H54 (cell line): ENCODE data around the gene CIT.
A peak's percentile ranks its signal among the peaks of the same experiment; 100 is the strongest.
"Not testable (repeated sequence)": the region's sequence is repeated elsewhere in the genome, so short reads cannot be mapped to it uniquely, and the experiment has no call there.

ENCODE experiments used
- DNase-seq: peaks from one replicate; pipeline ENCODE4 v3.0.0; 2011; ENCODE audit warnings: low spot score, mixed read lengths; ENCODE audit not compliant: insufficient read length
- FAIRE-seq: peaks from 3 replicates; lab custom pipeline; 2011; peaks lifted over from hg19 to GRCh38; lab: Jason Lieb, UNC
- POLR2A ChIP-seq: IDR thresholded peaks from 2 replicates; pipeline ENCODE4 v1.6.1; 2011; ENCODE audit warnings: low read depth, mild to moderate bottlenecking, low read length

The CIT gene

GRCh38 chr12:119876761-119877638 lies at the start of gene CIT:
CIT (minus strand) TSS chr12:119877320; CDS start chr12:119876168, 1,152 bp downstream.
- peak; percentile 96 for FAIRE-seq
- peak; percentile 83 for DNase-seq
- TF ChIP-seq POLR2A = peak; percentile 44

- FAIRE-seq = no peak
- no peak for DNase-seq
- TF ChIP-seq POLR2A = no peak
Measured at GRCh38 chr12:119925269-119925668, 48.1 kb upstream of the CIT start.

GRCh38 chr12:119920064-119920463 lies 42.9 kb upstream of the CIT start:
- no peak for DNase-seq
- FAIRE-seq = no peak
- no peak for TF ChIP-seq POLR2A

- no peak for FAIRE-seq
- TF ChIP-seq POLR2A = no peak
- DNase-seq = no peak
Measured at GRCh38 chr12:119915894-119916510, 38.9 kb upstream of the CIT start.

- no peak for TF ChIP-seq POLR2A
- FAIRE-seq (no peak), DNase-seq (no peak)
Measured at GRCh38 chr12:119914666-119915065, 37.5 kb upstream of the CIT start.

- FAIRE-seq = no peak
- TF ChIP-seq POLR2A = no peak
- DNase-seq = no peak
Measured at GRCh38 chr12:119913536-119914330, 36.6 kb upstream of the CIT start.

GRCh38 chr12:119911182-119911581 lies 34.1 kb upstream of the CIT start:
- DNase-seq (no peak), FAIRE-seq (no peak)
- no peak for TF ChIP-seq POLR2A

GRCh38 chr12:119910586-119910985 lies 33.5 kb upstream of the CIT start:
- no peak for FAIRE-seq

GRCh38 chr12:119902084-119902509 lies 25.0 kb upstream of the CIT start:
- DNase-seq (peak; percentile 44), FAIRE-seq (peak; percentile 78)
- TF ChIP-seq POLR2A = no peak

More at GRCh38 chr12:119910586-119910985, 33.5 kb upstream of the CIT start:
- TF ChIP-seq POLR2A = no peak
- DNase-seq = no peak

GRCh38 chr12:119901670-119902069 lies 24.6 kb upstream of the CIT start:
- no peak for TF ChIP-seq POLR2A
- FAIRE-seq (no peak), DNase-seq (no peak)

- DNase-seq (no peak), FAIRE-seq (no peak)
- no peak for TF ChIP-seq POLR2A
Measured at GRCh38 chr12:119894916-119895315, 17.8 kb upstream of the CIT start.

GRCh38 chr12:119892611-119893010 lies 15.5 kb upstream of the CIT start:
- FAIRE-seq, DNase-seq: not testable (repeated sequence)

GRCh38 chr12:119885549-119885948 lies 8.4 kb upstream of the CIT start:
- no peak for DNase-seq
- no peak for TF ChIP-seq POLR2A
- FAIRE-seq = no peak

GRCh38 chr12:119883791-119884190 lies 6.7 kb upstream of the CIT start:
- not testable (repeated sequence) for FAIRE-seq, DNase-seq
